NK-92 (cell line): Measurements from ENCODE around the gene METTL24.

Experiments used
- DNase-seq: peaks from one replicate; lab custom pipeline; 2025; ENCODE audit not compliant: unreplicated experiment; lab: John Stamatoyannopoulos, UW

The METTL24 gene

GRCh38 chr6:110211753-110212152 is 146.4 kb downstream of the METTL24 start:
- no peak for DNase-seq

GRCh38 chr6:110207652-110208051 is 150.5 kb downstream of the METTL24 start:
- no peak for DNase-seq

GRCh38 chr6:110201151-110201884 is 156.8 kb downstream of the METTL24 start:
- no peak for DNase-seq

- DNase-seq: no peak
Observed at GRCh38 chr6:110198561-110198960, 159.6 kb downstream of the METTL24 start.

GRCh38 chr6:110196874-110197273 is 161.3 kb downstream of the METTL24 start:
- DNase-seq: no peak

- DNase-seq: no peak
Observed at GRCh38 chr6:110195639-110196038, 162.5 kb downstream of the METTL24 start.
